SK-N-SH (cell line): ENCODE measurements around the gene ZCRB1. TPM values are rescaled to one million over a fixed set of nuclear protein-coding genes. Genes with fewer than 3 reads are reported as not detected.

Source experiments
- CTCF ChIA-PET: fragments of 300-600, 350-600 bp; formaldehyde crosslinking; extraction: SDS; loops from one replicate; lab custom pipeline; 2021; lab: Yijun Ruan, JAX
- POLR2A ChIA-PET: fragments of 350-600 bp; sonication (Branson Sonifier 250); formaldehyde crosslinking; extraction: SDS; loops from one replicate; lab custom pipeline; 2020; ENCODE audit warnings: antibody characterized with exemption, inconsistent platforms; lab: Yijun Ruan, JAX
- DNase-seq: peaks from one replicate; pipeline ENCODE4 v3.0.0; 2012
- H2AFZ ChIP-seq: fragments of 200-600 bp; sonication (generic); 2 replicates; pipeline ENCODE4 v1.8.1; 2016; ENCODE audit warnings: antibody characterized with exemption, mild to moderate bottlenecking, low read depth
- H3F3A ChIP-seq: fragments of 200-600 bp; sonication (generic); replicated peaks from 2 replicates; pipeline ENCODE3; 2016; ENCODE audit warnings: antibody characterized with exemption, mild to moderate bottlenecking; ENCODE audit not compliant: insufficient read depth
- H3K27ac ChIP-seq, 2 experiments: fragments of 200-500 bp in 1 of 2; fragments of 200-600 bp in 1 of 2; sonication (Bioruptor generic) in 1 of 2; sonication (generic), shearing (Covaris generic) in 1 of 2; 2 replicates each; pipeline versions ENCODE4 v1.5.1 to v1.6.1; 2014 to 2016; ENCODE audit warnings: low read depth in 2 of 2, inconsistent platforms in 1 of 2, low read length in 1 of 2, mild to moderate bottlenecking in 1 of 2, mixed read lengths in 1 of 2
- H3K27me3 ChIP-seq: fragments of 200-600 bp; sonication (generic), shearing (Covaris generic); 2 replicates; pipeline ENCODE4 v1.6.1; 2016; ENCODE audit warnings: mixed run types; ENCODE audit not compliant: insufficient read depth
- H3K36me3 ChIP-seq, 2 experiments: fragments of 200-500 bp in 1 of 2; fragments of 200-600 bp in 1 of 2; sonication (Bioruptor generic) in 1 of 2; sonication (generic) in 1 of 2; replicated peaks in 1 of 2; 2 replicates each; pipeline versions ENCODE3 to v1.5.1; 2014 to 2016; ENCODE audit warnings: low read length in 1 of 2, mild to moderate bottlenecking in 1 of 2; ENCODE audit not compliant: insufficient read depth in 2 of 2, control insufficient read depth in 1 of 2
- H3K4me1 ChIP-seq, 2 experiments: fragments of 200-500 bp in 1 of 2; fragments of 200-600 bp in 1 of 2; sonication (Bioruptor generic) in 1 of 2; sonication (generic), shearing (Covaris generic) in 1 of 2; 2 replicates each; pipeline versions ENCODE4 v1.5.1 to v1.6.1; 2014 to 2016; ENCODE audit warnings: low read depth in 1 of 2, low read length in 1 of 2, mixed run types in 1 of 2; ENCODE audit not compliant: insufficient read depth in 2 of 2, control insufficient read depth in 1 of 2
- H3K4me2 ChIP-seq: fragments of 200-600 bp; sonication (generic), shearing (Covaris generic); 2 replicates; pipeline ENCODE4 v1.6.1; 2017; ENCODE audit warnings: mixed run types
- H3K4me3 ChIP-seq, 2 experiments: fragments of 200-500 bp in 1 of 2; fragments of 200-600 bp in 1 of 2; sonication (Bioruptor generic) in 1 of 2; sonication (generic), shearing (Covaris generic) in 1 of 2; 2 replicates each; pipeline versions ENCODE4 v1.5.1 to v1.8.1; 2014 to 2016; ENCODE audit warnings: low read depth in 2 of 2, inconsistent platforms in 1 of 2, low read length in 1 of 2, mild to moderate bottlenecking in 1 of 2, mixed read lengths in 1 of 2, moderate library complexity in 1 of 2
- H3K79me2 ChIP-seq: fragments of 200-600 bp; sonication (generic); 2 replicates; pipeline ENCODE4 v1.8.1; 2017; ENCODE audit warnings: mild to moderate bottlenecking; ENCODE audit not compliant: insufficient read depth
- H3K9ac ChIP-seq: fragments of 200-600 bp; sonication (generic); 2 replicates; pipeline ENCODE4 v1.6.1; 2017; ENCODE audit warnings: mixed run types
- H3K9me2 ChIP-seq: fragments of 200-600 bp; sonication (generic); 2 replicates; pipeline ENCODE4 v1.6.1; 2017; ENCODE audit warnings: mixed run types
- H3K9me3 ChIP-seq: fragments of 200-600 bp; sonication (generic); 2 replicates; pipeline ENCODE4 v1.6.1; 2017; ENCODE audit warnings: mixed run types, mild to moderate bottlenecking, moderate library complexity
- H4K20me1 ChIP-seq: fragments of 200-600 bp; sonication (generic); 2 replicates; pipeline ENCODE4 v1.6.1; 2017; ENCODE audit warnings: mild to moderate bottlenecking, mixed run types; ENCODE audit not compliant: insufficient read depth
- EP300 ChIP-seq, 2 experiments: IDR thresholded peaks; 2 replicates each; pipeline versions ENCODE4 v1.4.0 to v1.6.1; 2012; ENCODE audit warnings: borderline replicate concordance in 1 of 2, low read depth in 1 of 2, low read length in 1 of 2
- FOSL2 ChIP-seq: IDR thresholded peaks from 2 replicates; pipeline ENCODE4 v1.4.0; 2012; ENCODE audit warnings: low read depth, mild to moderate bottlenecking, moderate library complexity, borderline replicate concordance
- GABPA ChIP-seq: IDR thresholded peaks from 2 replicates; pipeline ENCODE4 v1.4.0; 2012; ENCODE audit warnings: low read depth, mild to moderate bottlenecking
- GATA2 ChIP-seq: sonication (generic); formaldehyde crosslinking; IDR thresholded peaks from 2 replicates; pipeline ENCODE4 v1.5.0; 2020; ENCODE audit warnings: mild to moderate bottlenecking, missing genetic modification reagents
- JUND ChIP-seq: IDR thresholded peaks from 2 replicates; pipeline ENCODE4 v1.4.0; 2012
- NRF1 ChIP-seq: IDR thresholded peaks from 2 replicates; pipeline ENCODE4 v1.6.1; 2012; ENCODE audit warnings: low read depth, mild to moderate bottlenecking, low read length
- RCOR1 ChIP-seq: fragments of 150-350 bp; IDR thresholded peaks from 2 replicates; pipeline ENCODE4 v1.6.1; 2017; ENCODE audit warnings: antibody characterized with exemption, low read length
- RFX5 ChIP-seq: IDR thresholded peaks from 2 replicates; pipeline ENCODE4 v1.6.1; 2012; ENCODE audit warnings: mild to moderate bottlenecking, improper control_type of control experiment, low read length
- SMC3 ChIP-seq: IDR thresholded peaks from 2 replicates; pipeline ENCODE4 v1.6.1; 2012; ENCODE audit warnings: low read depth, low read length, improper control_type of control experiment
- TAF1 ChIP-seq: IDR thresholded peaks from 2 replicates; pipeline ENCODE4 v1.6.1; 2012; ENCODE audit warnings: low read depth, mild to moderate bottlenecking, low read length, moderate library complexity, borderline replicate concordance
- TCF12 ChIP-seq: IDR thresholded peaks from 2 replicates; pipeline ENCODE4 v1.4.0; 2012
- TEAD4 ChIP-seq: IDR thresholded peaks from 2 replicates; pipeline ENCODE4 v1.4.0; 2012; ENCODE audit warnings: mild to moderate bottlenecking, borderline replicate concordance; ENCODE audit not compliant: insufficient read depth
- USF2 ChIP-seq: fragments of 150-350 bp; IDR thresholded peaks from 2 replicates; pipeline ENCODE4 v1.6.1; 2017; ENCODE audit warnings: antibody characterized with exemption, low read length, low read depth, borderline replicate concordance
- YY1 ChIP-seq: IDR thresholded peaks from 2 replicates; pipeline ENCODE4 v1.4.0; 2012; ENCODE audit warnings: low read depth, mild to moderate bottlenecking
- ZBTB33 ChIP-seq: IDR thresholded peaks from 2 replicates; pipeline ENCODE4 v1.4.0; 2012; ENCODE audit warnings: low read depth, borderline replicate concordance
- WGBS: methylation state at CpG from one replicate; pipeline ENCODE4 v1.1.6; 2017; ENCODE audit warnings: low lambda C conversion rate; 5-methylcytosine and 5-hydroxymethylcytosine counted together
- polyA plus RNA-seq, 3 experiments: library from polyadenylated mRNA; depleted of rRNA; stranded (reverse); fragments of >200 nt; gene quantifications; 2 replicates each; pipeline ENCODE4 v1.2.3, GENCODE V29; 2012
- TF ChIP-seq, protein P1 (sequence below): fragments of 200-600 bp; sonication (generic); IDR thresholded peaks from 2 replicates; pipeline ENCODE4 v1.6.1; 2017; ENCODE audit warnings: antibody characterized with exemption, mild to moderate bottlenecking, moderate library complexity

The ZCRB1 gene
- polyA plus RNA-seq, 1 of the 3 experiments (the other 2 are of a cell fraction) = 18.7 TPM

DNA sequence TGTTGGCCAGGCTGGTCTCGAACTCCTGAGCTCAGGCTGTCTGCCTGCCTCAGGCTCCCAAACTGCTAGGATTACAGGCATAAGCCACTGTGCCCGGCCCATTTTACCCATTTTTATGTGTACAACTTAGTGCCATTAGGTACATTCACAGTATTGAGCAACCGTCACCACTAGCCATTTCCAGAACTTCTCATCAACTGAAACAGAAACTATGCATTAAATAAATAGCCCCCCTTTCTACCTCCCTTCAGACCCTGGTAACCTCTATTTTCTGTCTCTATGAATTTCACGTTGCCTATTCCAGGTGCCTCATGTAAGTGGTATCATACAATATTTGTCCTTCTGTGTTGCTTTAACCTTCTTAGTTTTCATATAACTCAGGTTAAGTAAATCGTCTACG, 15.9 kb downstream of the ZCRB1 start:
- Histone ChIP-seq H3K4me1 (no peaks in the 10 kb centered on the region), H3K4me2 (no peak overlapping the region), H3K9me2 (no peaks in the 10 kb centered on the region), H3K36me3 (peaks cover 22 to 34% of the 10 kb centered on the region in 2 experiments), H3F3A (no peaks in the 10 kb centered on the region)
- 92% methylated on average over 6 of the region's 6 CpGs for WGBS
- TF ChIP-seq FOSL2 = no peak
- no peak for TF ChIP-seq RCOR1
- TF ChIP-seq TEAD4 = no peak
- TF ChIP-seq USF2 = no peak
- TF ChIP-seq TCF12 = no peak
- TF ChIP-seq SMC3 = no peak
- no peak for TF ChIP-seq RFX5
- TF ChIP-seq, all 33 proteins: peak for 0
- H3K27me3 ChIP-seq = no peaks in the 10 kb centered on the region
- CTCF ChIA-PET = interaction anchor here (1.0 to 1.5 kb wide), 2 partner anchors 8 to 10 kb away, joined by 3 to 4 read pairs; no protein-coding TSS in a partner anchor
- no peak for DNase-seq
- no peak overlapping the region for H2AFZ ChIP-seq
- H3K9ac ChIP-seq = no peak overlapping the region
- H3K4me3 ChIP-seq = no peak overlapping the region
- H3K9me3 ChIP-seq = no peaks in the 10 kb centered on the region
- H3K79me2 ChIP-seq = no peaks in the 10 kb centered on the region
- H4K20me1 ChIP-seq = no peaks in the 10 kb centered on the region
- POLR2A ChIA-PET = no interaction called here
- H3K27ac ChIP-seq = no peak overlapping the region

- no peak overlapping the region for H3K9ac ChIP-seq
- no peak overlapping the region for H2AFZ ChIP-seq
- no peaks in the 10 kb centered on the region for H3K27me3 ChIP-seq
- no peaks in the 10 kb centered on the region for H3K79me2 ChIP-seq
- H3K9me3 ChIP-seq = no peaks in the 10 kb centered on the region
- ChIA-PET CTCF (no interaction called here), POLR2A (no interaction called here)
- H3K36me3 ChIP-seq = peaks cover 14 to 21% of the 10 kb centered on the region in 2 experiments
- H3K9me2 ChIP-seq = no peaks in the 10 kb centered on the region
- no peak overlapping the region for H3K4me2 ChIP-seq
- no peak overlapping the region for H3K27ac ChIP-seq
- H3K4me3 ChIP-seq = no peak overlapping the region
- no peaks in the 10 kb centered on the region for H4K20me1 ChIP-seq
- H3K4me1 ChIP-seq = no peaks in the 10 kb centered on the region
- DNase-seq = no peak
- no peaks in the 10 kb centered on the region for H3F3A ChIP-seq
- WGBS = 93% methylated on average over 2 of the region's 2 CpGs
- TF ChIP-seq YY1 = no peak
- TF ChIP-seq, all 33 proteins: peak for 0
Observed at GRCh38 chr12:42308390-42308789, 17.5 kb downstream of the ZCRB1 start.

- Histone ChIP-seq H3K4me1 (no peaks in the 10 kb centered on the region), H3K36me3 (peaks cover 0 to 8% of the 10 kb centered on the region in 2 experiments), H3K27me3 (no peaks in the 10 kb centered on the region), H3K79me2 (no peaks in the 10 kb centered on the region), H3K9ac (no peak overlapping the region), H2AFZ (no peak overlapping the region), H3K4me2 (no peak overlapping the region), H3K27ac (no peak overlapping the region), H3K9me2 (no peaks in the 10 kb centered on the region), H4K20me1 (no peaks in the 10 kb centered on the region), H3F3A (no peaks in the 10 kb centered on the region), H3K4me3 (no peak overlapping the region), H3K9me3 (no peaks in the 10 kb centered on the region)
- CTCF ChIA-PET = no interaction called here
- POLR2A ChIA-PET = no interaction called here
- TF ChIP-seq GABPA (no peak), GATA2 (CRISPR knock-in tag) (no peak), USF2 (no peak), TAF1 (no peak), NRF1 (no peak), TCF12 (no peak), EP300 (IDR thresholded peaks at IDR 0.05; ENCODE audit: borderline replicate concordance in 1 of 2, low read depth in 1 of 2, low read length in 1 of 2) (no peak), JUND (no peak), ZBTB33 (no peak), FOSL2 (no peak)
- TF ChIP-seq, protein P1, sequence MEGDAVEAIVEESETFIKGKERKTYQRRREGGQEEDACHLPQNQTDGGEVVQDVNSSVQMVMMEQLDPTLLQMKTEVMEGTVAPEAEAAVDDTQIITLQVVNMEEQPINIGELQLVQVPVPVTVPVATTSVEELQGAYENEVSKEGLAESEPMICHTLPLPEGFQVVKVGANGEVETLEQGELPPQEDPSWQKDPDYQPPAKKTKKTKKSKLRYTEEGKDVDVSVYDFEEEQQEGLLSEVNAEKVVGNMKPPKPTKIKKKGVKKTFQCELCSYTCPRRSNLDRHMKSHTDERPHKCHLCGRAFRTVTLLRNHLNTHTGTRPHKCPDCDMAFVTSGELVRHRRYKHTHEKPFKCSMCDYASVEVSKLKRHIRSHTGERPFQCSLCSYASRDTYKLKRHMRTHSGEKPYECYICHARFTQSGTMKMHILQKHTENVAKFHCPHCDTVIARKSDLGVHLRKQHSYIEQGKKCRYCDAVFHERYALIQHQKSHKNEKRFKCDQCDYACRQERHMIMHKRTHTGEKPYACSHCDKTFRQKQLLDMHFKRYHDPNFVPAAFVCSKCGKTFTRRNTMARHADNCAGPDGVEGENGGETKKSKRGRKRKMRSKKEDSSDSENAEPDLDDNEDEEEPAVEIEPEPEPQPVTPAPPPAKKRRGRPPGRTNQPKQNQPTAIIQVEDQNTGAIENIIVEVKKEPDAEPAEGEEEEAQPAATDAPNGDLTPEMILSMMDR = no peak
- DNase-seq = no peak
- 95% methylated on average over 3 of the region's 3 CpGs for WGBS
Observed at GRCh38 chr12:42306297-42306696, 19.6 kb downstream of the ZCRB1 start.
